Activated gamma-delta T cell (primary cell): ENCODE data around the gene H2BW1.
"Not testable (repeated sequence)": the region's sequence is repeated elsewhere in the genome, so short reads cannot be mapped to it uniquely, and the experiment has no call there.

Source experiments
- DNase-seq: peaks from one replicate; lab custom pipeline; 2025; lab: John Stamatoyannopoulos, UW
- total RNA-seq, 2 donors: gene quantifications; one replicate each; lab custom pipeline; 2026; lab: John Stamatoyannopoulos, UW

The H2BW1 gene, protein sequence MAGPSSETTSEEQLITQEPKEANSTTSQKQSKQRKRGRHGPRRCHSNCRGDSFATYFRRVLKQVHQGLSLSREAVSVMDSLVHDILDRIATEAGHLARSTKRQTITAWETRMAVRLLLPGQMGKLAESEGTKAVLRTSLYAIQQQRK
- total RNA-seq = 0 reads per million in 2 donors

DNA sequence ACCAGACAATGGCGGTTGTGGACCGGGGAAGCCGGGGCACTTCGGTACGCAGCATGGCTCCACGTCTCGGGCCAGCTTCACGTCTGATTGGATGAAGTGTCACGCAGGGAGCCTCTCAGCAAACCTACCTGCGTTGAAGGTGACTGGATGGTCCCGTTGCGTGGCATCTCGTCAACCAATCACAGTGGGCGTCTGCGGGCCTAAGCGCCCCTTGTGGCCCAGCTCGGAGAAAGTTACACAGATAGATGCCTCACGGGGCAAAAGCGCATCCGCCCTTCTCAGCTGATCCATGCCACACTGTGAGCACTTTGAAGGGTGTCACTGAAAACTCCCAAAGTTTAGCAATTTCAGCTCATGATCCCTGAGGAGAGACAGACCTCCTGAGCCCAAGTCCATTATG, at the start of gene H2BW1:
TSS of gene H2BW1 (minus strand) at position 103 of the 400 bp plus-strand sequence. CDS start 132 bp downstream, outside the sequence.
- no peak for DNase-seq

DNA sequence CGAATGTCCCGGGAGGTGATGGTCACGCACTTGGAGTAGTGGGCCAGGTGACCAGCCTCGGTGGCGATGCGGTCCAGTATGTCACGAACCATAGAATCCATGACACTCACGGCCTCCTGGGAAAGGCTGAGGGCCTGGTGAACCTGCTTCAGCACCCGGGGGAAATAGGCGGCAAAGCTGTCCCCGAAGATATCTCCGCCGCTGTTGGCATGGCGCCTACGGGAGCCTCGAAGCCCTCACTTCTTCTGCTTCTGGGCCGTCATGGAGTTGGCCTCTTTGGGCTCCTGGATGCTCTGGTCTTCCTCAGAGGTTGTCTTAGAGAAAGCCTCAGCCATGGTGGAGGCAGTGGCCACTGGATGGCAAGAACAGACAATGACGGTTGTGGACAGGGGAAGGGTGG, 49.1 kb upstream of the H2BW1 start:
- DNase-seq = not testable (repeated sequence)

DNA sequence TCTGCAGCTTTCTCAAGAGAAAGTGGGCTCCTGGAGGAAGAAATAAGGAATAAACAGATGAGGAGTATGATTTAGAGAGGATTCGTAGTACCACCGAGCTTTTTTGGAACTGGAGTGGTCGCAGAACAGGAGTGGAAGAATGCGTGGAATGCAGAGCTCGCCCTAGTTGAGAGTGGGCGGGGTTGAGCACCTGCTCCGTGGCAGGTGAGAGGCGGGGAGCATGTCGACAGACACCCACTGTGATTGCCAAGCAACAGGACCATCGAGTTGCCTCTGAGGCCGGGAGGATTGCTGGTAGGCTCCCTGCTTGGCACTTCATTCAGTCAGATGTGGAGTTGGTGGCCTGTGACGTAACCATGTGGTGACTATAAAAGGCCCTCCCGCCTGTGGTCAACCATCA, 41.4 kb upstream of the H2BW1 start:
- not testable (repeated sequence) for DNase-seq

DNA sequence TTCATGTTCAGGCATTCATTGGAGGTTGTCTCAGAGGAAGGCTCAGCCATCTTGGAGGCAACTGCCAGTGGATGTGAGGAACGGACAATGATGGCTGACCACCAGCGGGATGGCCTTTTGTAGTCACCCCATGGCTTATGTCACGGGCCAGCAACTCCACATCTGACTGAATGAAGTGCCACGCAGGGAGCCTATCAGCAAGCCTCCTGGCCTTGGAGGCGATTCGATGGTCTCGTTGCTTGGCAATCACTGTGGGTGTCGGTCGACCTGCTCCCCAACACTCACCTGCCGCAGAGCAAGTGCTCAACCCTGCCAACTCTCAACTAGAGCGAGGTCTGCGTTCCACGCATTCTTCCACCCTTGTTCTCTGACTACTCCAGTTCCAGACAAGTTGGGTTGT, 33.7 kb upstream of the H2BW1 start:
- no peak for DNase-seq

DNA sequence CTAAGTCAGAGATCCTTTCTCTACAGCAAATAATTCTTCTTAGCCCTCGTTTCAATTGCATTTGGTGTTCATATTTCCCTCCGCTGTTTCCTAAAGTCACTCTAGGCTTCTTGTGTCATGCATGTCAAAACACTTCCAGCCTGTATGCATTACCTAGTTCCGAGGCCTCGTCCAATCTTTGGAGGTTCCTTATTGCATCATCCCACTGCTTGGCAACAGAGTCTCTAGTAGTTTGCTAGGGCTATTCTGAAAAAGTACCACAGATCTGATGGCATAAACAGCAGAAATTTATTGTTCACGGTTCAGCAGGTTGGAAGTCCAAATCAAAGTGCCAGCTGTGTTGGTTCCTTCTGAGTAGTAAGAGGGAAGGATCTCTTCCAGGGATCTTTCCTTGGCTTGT, 32.1 kb upstream of the H2BW1 start:
- DNase-seq = no peak

DNA sequence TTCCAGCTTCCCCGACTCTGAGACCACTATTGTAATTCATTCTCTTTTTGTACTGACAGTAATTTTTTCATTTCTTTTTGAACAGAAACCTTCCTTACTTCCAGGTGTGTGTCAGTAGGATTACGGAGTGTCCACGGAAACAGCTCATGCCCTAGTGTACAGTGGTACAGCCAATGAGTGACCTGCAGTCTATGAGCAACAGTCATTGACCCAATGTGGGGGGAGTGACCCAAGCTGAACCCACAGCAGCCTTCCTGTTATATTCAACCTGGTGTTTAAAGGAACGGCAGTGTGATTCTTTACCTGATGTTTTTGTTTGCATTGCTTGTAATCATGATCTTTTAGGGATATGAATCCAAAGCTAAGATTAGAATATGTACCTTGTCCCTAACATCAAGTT, 27.5 kb upstream of the H2BW1 start:
- DNase-seq = no peak

DNA sequence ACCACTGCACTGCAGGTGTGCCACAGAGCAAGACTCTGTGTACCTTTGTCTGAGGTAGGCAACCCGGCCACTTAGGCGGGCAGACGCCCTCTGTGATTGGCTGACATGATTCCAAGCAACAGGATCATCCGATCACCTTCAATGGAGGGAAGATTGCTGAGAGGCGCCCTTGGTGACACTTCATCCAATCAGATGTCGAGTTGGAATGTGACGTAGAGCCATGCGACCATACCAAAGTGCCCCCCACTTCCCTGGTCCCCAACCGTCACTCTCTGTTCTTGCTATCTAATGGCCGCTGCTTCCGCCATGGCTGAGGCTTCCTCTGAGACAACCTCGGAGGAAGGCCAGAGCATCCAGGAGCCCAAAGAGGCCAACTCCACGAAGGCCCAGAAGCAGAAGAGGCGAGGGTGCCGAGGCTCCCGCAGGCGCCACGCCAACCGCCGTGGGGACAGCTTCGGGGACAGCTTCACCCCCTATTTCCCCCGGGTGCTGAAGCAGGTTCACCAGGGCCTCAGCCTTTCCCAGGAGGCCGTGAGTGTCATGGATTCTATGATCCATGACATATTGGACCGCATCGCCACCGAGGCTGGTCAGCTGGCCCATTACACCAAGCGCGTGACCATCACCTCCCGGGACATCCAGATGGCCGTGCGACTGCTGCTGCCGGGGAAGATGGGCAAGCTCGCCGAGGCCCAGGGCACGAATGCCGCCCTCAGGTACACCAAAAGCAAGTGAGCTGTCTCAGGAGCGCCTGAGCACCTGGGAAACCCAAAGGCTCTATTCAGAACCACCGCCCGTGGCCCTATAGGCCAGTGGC, 26.4 kb upstream of the H2BW1 start, which contains the start of gene H2BW2:
TSS of gene H2BW2 (plus strand) at position 268 of the 817 bp plus-strand sequence. CDS start at position 307, 39 bp downstream.
- no peak for DNase-seq

DNA sequence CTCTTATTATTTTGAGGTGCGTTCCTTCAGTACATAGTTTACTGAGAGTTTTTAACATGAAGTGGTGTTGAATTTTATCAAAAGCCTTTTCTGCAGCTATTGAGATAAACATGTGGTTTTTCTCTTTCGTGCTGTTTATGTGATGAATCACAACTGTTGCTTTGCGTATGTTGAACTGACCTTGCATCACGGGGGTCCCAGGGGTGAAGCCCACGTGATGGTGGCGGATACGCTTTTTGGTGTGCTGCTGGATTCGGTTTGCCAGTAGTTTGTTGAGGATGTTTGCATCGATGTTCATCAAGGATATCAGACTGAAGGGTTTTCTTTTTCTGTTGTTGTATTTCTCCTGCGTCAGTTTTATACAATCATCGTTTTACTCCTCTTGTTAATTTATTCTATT, 4.6 kb upstream of the H2BW1 start:
- no peak for DNase-seq

DNA sequence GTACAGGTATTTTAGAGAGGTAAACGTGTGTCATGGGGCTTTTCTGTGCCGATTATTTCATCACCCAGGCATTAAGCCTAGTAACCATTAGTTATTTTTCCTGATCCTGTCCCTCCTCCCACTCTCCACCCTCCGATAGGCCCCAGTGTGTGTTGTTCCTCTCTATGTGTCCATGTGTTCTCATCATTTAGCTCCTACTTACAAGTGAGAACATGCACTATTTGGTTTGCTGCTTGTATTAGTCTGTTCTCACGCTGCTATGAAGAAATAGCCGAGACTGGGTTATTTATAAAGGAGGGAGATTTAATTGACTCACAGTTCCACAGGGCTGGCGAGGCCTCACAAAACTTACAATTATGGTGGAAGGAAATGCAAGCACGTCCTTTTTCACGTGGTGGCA, 2.1 kb upstream of the H2BW1 start:
- not testable (repeated sequence) for DNase-seq

DNA sequence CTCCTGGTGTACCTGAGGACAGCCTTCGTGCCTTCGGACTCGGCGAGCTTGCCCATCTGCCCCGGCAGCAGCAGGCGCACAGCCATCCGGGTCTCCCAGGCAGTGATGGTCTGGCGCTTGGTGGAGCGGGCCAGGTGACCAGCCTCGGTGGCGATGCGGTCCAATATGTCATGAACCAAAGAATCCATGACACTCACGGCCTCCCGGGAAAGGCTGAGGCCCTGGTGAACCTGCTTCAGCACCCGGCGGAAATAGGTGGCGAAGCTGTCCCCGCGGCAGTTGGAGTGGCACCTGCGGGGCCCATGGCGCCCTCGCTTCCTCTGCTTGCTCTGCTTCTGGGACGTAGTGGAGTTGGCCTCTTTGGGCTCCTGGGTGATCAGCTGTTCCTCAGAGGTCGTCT, 350 bp downstream of the H2BW1 start:
- DNase-seq = no peak

DNA sequence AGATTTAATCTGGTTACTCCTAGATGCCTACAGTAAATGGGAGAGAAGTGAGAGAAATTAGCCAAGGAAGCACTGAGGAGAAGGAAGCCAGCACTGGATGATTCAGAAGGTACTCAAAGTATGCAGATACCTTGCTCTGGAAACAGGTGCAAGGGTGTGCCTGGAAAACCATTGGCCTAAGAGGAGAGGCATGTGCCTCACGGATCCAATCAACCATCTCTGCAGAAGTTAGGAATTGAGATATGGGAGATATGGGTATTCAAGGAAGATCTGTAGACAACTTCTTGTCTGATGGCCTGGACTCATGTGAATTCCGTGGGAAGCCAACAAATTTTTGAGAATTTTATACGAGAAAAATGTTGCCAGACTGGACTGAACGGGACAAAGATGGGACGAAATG, 4.7 kb downstream of the H2BW1 start:
- DNase-seq = no peak

DNA sequence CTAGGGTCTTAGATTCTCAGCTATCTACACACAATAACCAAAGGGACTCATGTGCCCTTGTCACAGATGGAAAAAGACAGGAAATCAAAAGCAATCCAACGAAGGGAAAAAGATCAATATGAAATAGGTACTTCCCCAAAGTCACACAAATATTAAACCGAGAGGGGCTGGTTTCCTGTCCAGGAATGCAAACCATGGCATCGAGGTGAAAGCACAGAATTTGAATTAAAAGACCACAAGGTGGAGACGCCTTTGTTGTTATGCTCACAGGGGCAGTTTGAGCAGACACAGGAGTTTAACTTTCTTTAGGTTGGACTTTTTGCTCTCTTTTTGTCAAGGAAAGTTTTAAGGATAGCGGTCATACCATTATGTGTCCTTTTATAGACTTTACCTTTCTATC, 14.3 kb downstream of the H2BW1 start:
- no peak for DNase-seq

DNA sequence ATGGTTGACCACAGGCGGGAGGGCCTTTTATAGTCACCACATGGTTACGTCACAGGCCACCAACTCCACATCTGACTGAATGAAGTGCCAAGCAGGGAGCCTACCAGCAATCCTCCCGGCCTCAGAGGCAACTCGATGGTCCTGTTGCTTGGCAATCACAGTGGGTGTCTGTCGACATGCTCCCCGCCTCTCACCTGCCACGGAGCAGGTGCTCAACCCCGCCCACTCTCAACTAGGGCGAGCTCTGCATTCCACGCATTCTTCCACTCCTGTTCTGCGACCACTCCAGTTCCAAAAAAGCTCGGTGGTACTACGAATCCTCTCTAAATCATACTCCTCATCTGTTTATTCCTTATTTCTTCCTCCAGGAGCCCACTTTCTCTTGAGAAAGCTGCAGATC, 30.0 kb downstream of the H2BW1 start:
- not testable (repeated sequence) for DNase-seq

DNA sequence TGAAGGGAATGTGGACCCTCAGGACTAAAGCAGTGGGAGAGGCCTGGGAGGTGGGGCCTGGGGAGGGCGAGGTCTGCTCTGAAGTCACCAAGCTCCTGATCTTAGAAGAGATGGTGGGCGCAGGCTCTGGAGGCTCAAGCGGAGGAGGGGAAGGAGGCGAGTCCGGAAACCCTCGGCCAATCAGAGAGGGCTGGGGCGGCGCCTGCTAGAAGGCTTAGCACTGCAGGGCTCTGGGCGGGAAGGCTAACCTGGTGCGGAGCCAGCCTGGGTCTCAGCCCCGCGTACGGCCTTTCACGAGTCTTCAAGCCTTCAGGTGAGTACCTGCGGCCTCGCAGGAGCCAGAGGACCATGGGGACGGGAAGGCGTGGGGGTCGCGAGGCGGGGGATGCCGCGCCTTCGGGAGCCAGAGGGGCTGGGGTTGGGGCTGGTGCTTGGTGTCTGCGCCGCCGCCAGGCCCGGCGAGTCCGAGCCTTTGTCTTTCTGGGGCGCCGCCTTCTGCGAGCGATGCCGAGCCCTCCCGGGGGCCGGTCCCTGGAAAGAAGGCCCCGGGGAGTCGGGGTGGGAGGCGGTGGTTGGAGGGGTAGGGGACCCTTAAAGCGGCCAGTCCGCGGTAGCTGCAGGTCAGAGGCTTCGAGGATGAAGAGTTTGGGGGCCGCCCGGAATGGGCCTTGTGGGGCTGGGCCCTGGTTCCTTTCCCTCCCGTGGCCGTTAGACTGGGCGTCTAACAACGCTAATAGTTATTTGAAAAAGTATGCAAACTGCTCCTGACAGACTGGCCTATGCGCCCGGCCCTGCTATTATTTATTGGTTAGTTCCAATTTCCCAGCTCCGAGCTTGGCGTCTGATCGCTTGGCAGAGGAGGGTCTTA, 50.9 kb downstream of the H2BW1 start, which contains the start of gene TMSB15B:
TSS of gene TMSB15B (plus strand) at position 217 of the 868 bp plus-strand sequence.
- DNase-seq = not testable (repeated sequence)
